OCI-LY1 (cell line): ENCODE measurements around the gene PAQR8.

Experiments used
- H2AFZ ChIP-seq: fragments of 200-600 bp; sonication (generic), shearing (Covaris generic); 2 replicates; pipeline ENCODE4 v1.6.0; 2014; ENCODE audit warnings: antibody characterized with exemption, mild to moderate bottlenecking, low read length
- H3F3A ChIP-seq: fragments of 200-600 bp; sonication (generic), shearing (Covaris generic); 2 replicates; pipeline ENCODE4 v1.6.0; 2014; ENCODE audit warnings: mild to moderate bottlenecking, antibody characterized with exemption, low read length, moderate library complexity; ENCODE audit not compliant: insufficient read depth
- H3K27ac ChIP-seq: fragments of 200-600 bp; sonication (generic); 2 replicates; pipeline ENCODE4 v1.5.1; 2014; ENCODE audit warnings: low read length, mixed run types, mild to moderate bottlenecking, low read depth; ENCODE audit not compliant: poor library complexity, severe bottlenecking
- H3K27me3 ChIP-seq: fragments of 200-600 bp; sonication (generic); 2 replicates; pipeline ENCODE4 v1.6.0; 2014; ENCODE audit warnings: antibody characterized with exemption, mild to moderate bottlenecking, low read length, moderate library complexity; ENCODE audit not compliant: insufficient read depth
- H3K36me3 ChIP-seq: fragments of 200-600 bp; sonication (generic); 2 replicates; pipeline ENCODE4 v1.6.1; 2014; ENCODE audit warnings: mild to moderate bottlenecking, antibody characterized with exemption, low read length, moderate library complexity, mixed read lengths; ENCODE audit not compliant: insufficient read depth
- H3K4me1 ChIP-seq: fragments of 200-600 bp; sonication (generic); 2 replicates; pipeline ENCODE4 v1.5.1; 2014; ENCODE audit warnings: mild to moderate bottlenecking, low read length, moderate library complexity; ENCODE audit not compliant: insufficient read depth, severe bottlenecking
- H3K4me2 ChIP-seq: fragments of 200-600 bp; sonication (generic), shearing (Covaris generic); 2 replicates; pipeline ENCODE4 v1.6.1; 2014; ENCODE audit warnings: low read length
- H3K4me3 ChIP-seq: fragments of 200-600 bp; sonication (generic); 2 replicates; pipeline ENCODE4 v1.5.1; 2014; ENCODE audit warnings: low read length, low read depth, mild to moderate bottlenecking, mixed read lengths; ENCODE audit not compliant: poor library complexity, severe bottlenecking
- H3K79me2 ChIP-seq: fragments of 200-600 bp; shearing (Covaris generic); 2 replicates; pipeline ENCODE4 v1.6.1; 2016; ENCODE audit warnings: mixed run types, low read length, mixed read lengths; ENCODE audit not compliant: insufficient read depth
- H3K9ac ChIP-seq: fragments of 200-600 bp; sonication (generic), shearing (Covaris generic); 2 replicates; pipeline ENCODE4 v1.6.1; 2014; ENCODE audit warnings: mild to moderate bottlenecking, low read length, mixed read lengths
- H3K9me2 ChIP-seq: fragments of 200-600 bp; sonication (generic), shearing (Covaris generic); 2 replicates; pipeline ENCODE4 v1.6.1; 2014; ENCODE audit warnings: low read depth, mild to moderate bottlenecking, low read length, mixed read lengths
- H3K9me3 ChIP-seq: fragments of 200-600 bp; shearing (Covaris generic); 2 replicates; pipeline ENCODE4 v1.6.1; 2014; ENCODE audit warnings: low read length, mixed read lengths
- H4K20me1 ChIP-seq: fragments of 200-600 bp; sonication (generic), shearing (Covaris generic); 2 replicates; pipeline ENCODE4 v1.6.0; 2016; ENCODE audit warnings: mild to moderate bottlenecking, low read length; ENCODE audit not compliant: insufficient read depth
- CTCF ChIP-seq: fragments of 200-600 bp; sonication (generic), shearing (Covaris generic); IDR thresholded peaks from 2 replicates; pipeline ENCODE4 v1.5.1; 2017; ENCODE audit warnings: mild to moderate bottlenecking, antibody characterized with exemption, low read length, moderate library complexity, mixed read lengths
- EZH2 ChIP-seq: fragments of 200-600 bp; sonication (generic), shearing (Covaris generic); IDR thresholded peaks from 2 replicates; pipeline ENCODE4 v1.8.0; 2017; ENCODE audit warnings: borderline replicate concordance, mixed run types, mild to moderate bottlenecking, antibody characterized with exemption, low read length, moderate library complexity, mixed read lengths

PAQR8 gene

GRCh38 chr6:52345311-52345710 lies 16.6 kb upstream of the PAQR8 start:
- Histone ChIP-seq H3F3A (no peaks in the 10 kb centered on the region), H3K4me2 (no peak overlapping the region), H3K4me1 (peaks cover 12% of the 10 kb centered on the region), H2AFZ (no peak overlapping the region), H3K9me3 (no peaks in the 10 kb centered on the region), H3K4me3 (no peak overlapping the region), H3K36me3 (no peaks in the 10 kb centered on the region), H3K9ac (no peak overlapping the region), H3K27ac (no peak overlapping the region), H3K9me2 (no peaks in the 10 kb centered on the region), H4K20me1 (no peaks in the 10 kb centered on the region), H3K27me3 (no peaks in the 10 kb centered on the region), H3K79me2 (no peaks in the 10 kb centered on the region)
- TF ChIP-seq CTCF (no peak), EZH2 (no peak)

GRCh38 chr6:52346503-52346902 lies 15.4 kb upstream of the PAQR8 start:
- Histone ChIP-seq H2AFZ (no peak overlapping the region), H3K9me3 (no peaks in the 10 kb centered on the region), H3F3A (no peaks in the 10 kb centered on the region)

GRCh38 chr6:52347818-52348217 lies 14.1 kb upstream of the PAQR8 start:
- H3K27me3 ChIP-seq = no peaks in the 10 kb centered on the region
- no peaks in the 10 kb centered on the region for H3K9me2 ChIP-seq
- no peak overlapping the region for H2AFZ ChIP-seq
- H3K36me3 ChIP-seq = no peaks in the 10 kb centered on the region
- H3F3A ChIP-seq = no peaks in the 10 kb centered on the region
- H4K20me1 ChIP-seq = no peaks in the 10 kb centered on the region
- no peak overlapping the region for H3K27ac ChIP-seq
- TF ChIP-seq EZH2 (no peak), CTCF (no peak)
- peaks cover 28% of the 10 kb centered on the region for H3K4me1 ChIP-seq
- no peak overlapping the region for H3K4me2 ChIP-seq
- no peak overlapping the region for H3K9ac ChIP-seq
- H3K4me3 ChIP-seq = no peak overlapping the region
- no peaks in the 10 kb centered on the region for H3K9me3 ChIP-seq
- H3K79me2 ChIP-seq = no peaks in the 10 kb centered on the region

More at GRCh38 chr6:52346503-52346902, 15.4 kb upstream of the PAQR8 start:
- no peaks in the 10 kb centered on the region for H3K27me3 ChIP-seq
- no peak overlapping the region for H3K9ac ChIP-seq
- no peak overlapping the region for H3K27ac ChIP-seq
- no peaks in the 10 kb centered on the region for H3K9me2 ChIP-seq
- H3K4me3 ChIP-seq = no peak overlapping the region
- H3K36me3 ChIP-seq = no peaks in the 10 kb centered on the region
- TF ChIP-seq CTCF (no peak), EZH2 (no peak)
- H3K79me2 ChIP-seq = no peaks in the 10 kb centered on the region
- H3K4me1 ChIP-seq = peaks cover 21% of the 10 kb centered on the region
- H3K4me2 ChIP-seq = no peak overlapping the region
- H4K20me1 ChIP-seq = no peaks in the 10 kb centered on the region
